GM23248 (cell line): ENCODE measurements around the gene SUPT4H1. TPM values are rescaled to one million over a fixed set of nuclear protein-coding genes. Genes with fewer than 3 reads are reported as not detected.

ENCODE experiments used
- DNase-seq: peaks from one replicate; pipeline ENCODE4 v3.0.0-alpha.2; 2015
- H2AFZ ChIP-seq: fragments of 200-600 bp; sonication (generic); 2 replicates; pipeline ENCODE4 v1.6.1; 2016; ENCODE audit warnings: antibody characterized with exemption
- H3F3A ChIP-seq: fragments of 200-600 bp; sonication (generic); 2 replicates; pipeline ENCODE4 v1.6.1; 2016; ENCODE audit warnings: mild to moderate bottlenecking, antibody characterized with exemption, mixed run types; ENCODE audit not compliant: insufficient read depth
- H3K27ac ChIP-seq: fragments of 200-600 bp; sonication (generic); 2 replicates; pipeline ENCODE4 v1.5.1; 2016; ENCODE audit warnings: mild to moderate bottlenecking
- H3K27me3 ChIP-seq: fragments of 200-600 bp; sonication (generic); replicated peaks from 2 replicates; pipeline ENCODE4 v1.6.1; 2016; ENCODE audit warnings: mild to moderate bottlenecking; ENCODE audit not compliant: insufficient read depth
- H3K36me3 ChIP-seq: fragments of 200-600 bp; sonication (generic); 2 replicates; pipeline ENCODE4 v1.6.1; 2016; ENCODE audit warnings: low read depth, mild to moderate bottlenecking
- H3K4me1 ChIP-seq: fragments of 200-600 bp; sonication (generic); 2 replicates; pipeline ENCODE4 v1.6.1; 2016; ENCODE audit warnings: mild to moderate bottlenecking; ENCODE audit not compliant: insufficient read depth
- H3K4me2 ChIP-seq: fragments of 200-600 bp; sonication (generic); one replicate; pipeline ENCODE4 v1.6.1; 2016; ENCODE audit warnings: mild to moderate bottlenecking; ENCODE audit not compliant: unreplicated experiment
- H3K4me3 ChIP-seq: fragments of 200-600 bp; sonication (generic); 2 replicates; pipeline ENCODE4 v1.5.1; 2016; ENCODE audit warnings: mild to moderate bottlenecking
- H3K79me2 ChIP-seq: fragments of 200-600 bp; sonication (generic); 2 replicates; pipeline ENCODE4 v1.6.1; 2016; ENCODE audit warnings: mild to moderate bottlenecking; ENCODE audit not compliant: insufficient read depth
- H3K9ac ChIP-seq: fragments of 200-600 bp; sonication (generic); 2 replicates; pipeline ENCODE4 v1.6.1; 2016; ENCODE audit warnings: mild to moderate bottlenecking
- H3K9me2 ChIP-seq: fragments of 200-600 bp; sonication (generic); 2 replicates; pipeline ENCODE4 v1.6.1; 2016; ENCODE audit warnings: mixed run types, mild to moderate bottlenecking, moderate library complexity; ENCODE audit not compliant: insufficient read depth
- H3K9me3 ChIP-seq: fragments of 200-600 bp; sonication (generic); one replicate; pipeline ENCODE4 v1.6.1; 2017; ENCODE audit warnings: low read depth
- H4K20me1 ChIP-seq: fragments of 200-600 bp; sonication (generic); 2 replicates; pipeline ENCODE4 v1.6.0; 2016; ENCODE audit not compliant: insufficient read depth
- EZH2 ChIP-seq: fragments of 200-600 bp; sonication (generic); IDR thresholded peaks from 2 replicates; pipeline ENCODE4 v1.6.1; 2018; ENCODE audit warnings: antibody characterized with exemption, mild to moderate bottlenecking; ENCODE audit not compliant: insufficient read depth, poor library complexity, severe bottlenecking
- EZH2phosphoT487 ChIP-seq: fragments of 200-600 bp; sonication (generic); IDR thresholded peaks from 2 replicates; pipeline ENCODE4 v1.6.1; 2018; ENCODE audit warnings: antibody characterized with exemption, moderate library complexity, mild to moderate bottlenecking, low read depth; ENCODE audit not compliant: insufficient read depth
- whole genome bisulfite sequencing, 2 experiments: methylation state at CpG; one replicate each; pipeline ENCODE4 v1.1.6; 2015 to 2017; ENCODE audit warnings: low lambda C conversion rate in 2 of 2, low coverage in 1 of 2; ENCODE audit errors: missing lambda C conversion rate in 2 of 2; 5-methylcytosine and 5-hydroxymethylcytosine counted together
- in situ Hi-C: fragments of 300-500 bp; cut with MboI; formaldehyde crosslinking; loops from 2 replicates; pipeline ENCODE4 v1.15.0; 2020
- microRNA counts: library from miRNA; unstranded; fragments of <30 nt; microRNA quantifications from one replicate; lab custom pipeline; 2016
- microRNA-seq: library from miRNA; unstranded; fragments of <30 nt; microRNA quantifications from one replicate; pipeline ENCODE4, GENCODE V29; 2016; ENCODE audit warnings: borderline number of aligned reads
- polyA plus RNA-seq: library from polyadenylated mRNA; unstranded; fragments of >200 nt; fragmentation: Nextera tagmentation; extraction: Ambion mirVana; gene quantifications from 2 replicates; pipeline ENCODE4 v1.2.1, GENCODE V29; 2016
- small RNA-seq: library from RNA; depleted of rRNA; stranded (forward); fragments of <200 nt; gene quantifications from one replicate; pipeline ENCODE3, GENCODE V24; 2014; ENCODE audit warnings: low read depth, low replicate concordance
- total RNA-seq: library from RNA; depleted of rRNA; stranded (reverse); fragments of >200 nt; shearing (Covaris generic); gene quantifications from 2 replicates; pipeline ENCODE4 v1.2.3, GENCODE V29; 2014; rRNA removed

The SUPT4H1 gene
- total and polyA plus RNA-seq, 2 experiments from 2014 or later = 57.1 to 92.1 TPM

DNA sequence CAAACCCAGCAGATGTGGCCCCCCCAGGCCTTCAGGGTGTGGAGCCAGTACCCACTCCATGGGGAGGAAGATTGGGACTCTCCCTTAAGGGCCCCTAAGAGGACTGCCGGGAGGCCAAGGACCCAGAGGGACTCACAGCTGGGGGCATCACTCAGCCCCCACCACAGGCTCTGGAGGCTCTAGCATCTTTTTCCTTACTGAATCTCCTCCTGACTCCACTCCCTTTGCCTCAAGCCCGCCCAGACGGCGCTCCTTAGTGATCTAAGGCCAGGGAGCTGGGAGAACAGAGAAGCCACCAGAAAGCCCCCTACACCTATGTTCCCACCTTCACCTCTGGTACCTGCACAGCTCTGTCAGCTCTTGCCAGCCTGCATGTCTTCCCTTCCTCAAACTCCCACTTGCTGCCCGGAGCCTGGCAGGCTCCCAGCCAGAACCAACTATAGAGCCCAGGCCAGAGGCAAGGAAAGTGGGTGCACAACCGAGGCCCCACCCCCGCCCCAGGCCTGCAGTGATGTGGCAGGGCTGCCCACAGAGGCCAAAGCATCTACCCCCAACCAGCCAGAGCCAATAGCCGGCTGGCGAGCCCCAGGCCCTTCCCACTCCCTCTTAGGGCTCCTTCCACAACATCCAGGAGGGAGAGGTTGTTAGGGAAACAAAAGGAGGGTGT, 48.9 kb downstream of the SUPT4H1 start:
- no peaks in the 10 kb centered on the region for H3K9me3 ChIP-seq
- no peak for TF ChIP-seq EZH2phosphoT487
- no peak for TF ChIP-seq EZH2
- H4K20me1 ChIP-seq = no peaks in the 10 kb centered on the region
- no peaks in the 10 kb centered on the region for H3K36me3 ChIP-seq
- no peak for DNase-seq
- no peak overlapping the region for H3K27ac ChIP-seq
- H3F3A ChIP-seq = no peaks in the 10 kb centered on the region
- no peak overlapping the region for H3K4me3 ChIP-seq
- H2AFZ ChIP-seq = no peak overlapping the region
- no peak overlapping the region for H3K9ac ChIP-seq
- 53 to 63% methylated on average over 8 to 9 of the region's 9 CpGs for WGBS, 2 experiments
- no peaks in the 10 kb centered on the region; the same call in 1 of the 2 replicates for H3K27me3 ChIP-seq
- in situ Hi-C loops = no loop called here
- no peaks in the 10 kb centered on the region for H3K79me2 ChIP-seq
- no peaks in the 10 kb centered on the region for H3K4me1 ChIP-seq
- H3K9me2 ChIP-seq = no peaks in the 10 kb centered on the region
- no peak overlapping the region for H3K4me2 ChIP-seq

DNA sequence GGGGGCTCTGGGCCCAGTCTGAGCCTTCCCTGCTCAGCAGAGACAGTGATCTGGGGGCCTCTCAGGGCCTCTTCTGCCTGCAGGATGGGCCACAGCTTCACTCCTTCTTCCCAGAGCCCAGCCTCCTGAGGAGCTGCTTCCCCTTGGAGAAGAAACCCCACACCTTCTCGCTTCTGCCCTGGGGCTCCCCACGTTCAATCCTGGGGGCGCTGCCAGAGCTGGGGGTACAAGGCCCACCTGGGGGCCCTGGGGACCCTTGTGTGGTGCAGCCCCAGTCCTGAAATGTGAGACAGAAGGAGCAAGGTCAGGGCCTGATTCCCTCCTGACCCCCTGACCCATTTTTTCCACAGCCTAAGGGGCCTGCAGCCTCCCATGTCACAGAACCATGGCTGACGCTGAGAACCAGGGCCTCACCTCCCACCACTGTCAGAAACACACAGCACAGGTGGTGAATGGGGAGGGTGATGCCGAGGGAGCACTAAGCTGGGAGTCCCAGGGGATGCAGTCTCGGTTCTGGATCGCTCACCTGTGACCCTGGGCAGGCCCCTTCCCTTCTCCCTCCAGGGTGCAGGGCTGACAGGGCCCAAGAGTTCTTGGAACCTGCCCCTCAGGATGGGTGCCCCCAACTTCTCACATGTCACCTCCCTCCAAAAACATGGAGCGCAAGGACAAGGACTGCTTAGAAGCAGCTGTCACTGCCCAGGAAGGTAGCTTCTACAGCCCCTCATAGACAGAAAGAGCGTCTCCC, 49.7 kb downstream of the SUPT4H1 start:
- H3K4me1 ChIP-seq = no peaks in the 10 kb centered on the region
- H3K9ac ChIP-seq = no peak overlapping the region
- no peaks in the 10 kb centered on the region; the same call in 1 of the 2 replicates for H3K27me3 ChIP-seq
- TF ChIP-seq EZH2phosphoT487 (no peak), EZH2 (no peak)
- H3K4me2 ChIP-seq = no peak overlapping the region
- H4K20me1 ChIP-seq = no peaks in the 10 kb centered on the region
- no peaks in the 10 kb centered on the region for H3F3A ChIP-seq
- no peaks in the 10 kb centered on the region for H3K36me3 ChIP-seq
- in situ Hi-C loops = no loop called here
- H3K4me3 ChIP-seq = no peak overlapping the region
- H3K9me2 ChIP-seq = no peaks in the 10 kb centered on the region
- no peaks in the 10 kb centered on the region for H3K9me3 ChIP-seq
- no peaks in the 10 kb centered on the region for H3K79me2 ChIP-seq
- WGBS, 2 experiments = 73 to 77% methylated on average over 9 of the region's 9 CpGs
- DNase-seq = no peak
- H3K27ac ChIP-seq = no peak overlapping the region
- no peak overlapping the region for H2AFZ ChIP-seq

DNA sequence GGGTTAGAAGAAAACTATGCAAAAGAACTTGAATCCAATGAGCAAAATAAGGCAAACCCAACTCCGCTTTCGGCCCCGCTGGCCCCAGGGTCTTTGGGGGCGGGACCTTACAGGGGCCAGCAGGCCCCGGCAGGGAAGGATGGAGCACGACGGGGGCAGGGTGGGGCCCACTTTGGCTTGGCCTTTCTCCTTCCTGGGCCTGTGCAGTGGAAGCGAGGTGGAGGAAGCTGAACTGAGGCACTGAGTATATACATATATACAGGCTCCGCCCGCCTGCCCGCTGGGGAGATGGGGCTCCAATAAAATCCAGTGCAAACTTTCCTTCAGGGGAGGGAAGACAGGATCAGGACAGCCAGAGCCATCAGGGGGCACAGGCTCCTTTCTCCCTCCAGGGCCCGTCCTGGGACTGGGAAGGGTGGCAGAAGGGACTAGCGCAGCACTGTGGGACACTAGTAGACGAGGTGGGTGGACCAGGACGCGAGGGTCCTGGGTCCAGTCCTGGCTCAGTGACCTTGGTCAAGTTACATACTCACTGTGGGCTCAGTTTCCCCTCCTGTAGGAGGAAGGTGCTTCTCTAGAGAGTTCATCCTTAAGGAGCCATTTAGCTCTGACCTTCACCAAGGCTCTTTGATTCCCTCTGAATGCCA, 50.4 kb downstream of the SUPT4H1 start:
- TF ChIP-seq EZH2phosphoT487 (no peak), EZH2 (no peak)

DNA sequence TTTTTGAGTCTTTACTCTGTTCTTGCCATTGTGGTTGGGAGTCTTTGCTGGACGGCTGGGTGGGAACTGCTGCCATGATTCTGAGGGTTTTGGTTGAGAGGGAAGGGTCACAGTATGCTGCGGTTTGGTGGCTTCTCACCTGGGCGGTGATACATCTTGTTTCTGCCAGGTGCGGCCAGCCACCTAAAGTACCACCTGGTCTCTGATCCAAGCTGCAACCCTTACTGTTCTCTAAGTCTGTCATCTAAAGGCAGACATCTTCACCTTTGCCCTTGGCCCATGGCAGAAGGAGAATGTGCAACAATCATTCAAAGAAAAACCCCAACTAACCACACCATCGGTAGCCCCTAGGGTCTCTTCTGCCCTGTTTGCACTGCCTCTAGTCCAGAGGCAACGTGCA, 51.7 kb downstream of the SUPT4H1 start:
- H3K9me2 ChIP-seq = no peaks in the 10 kb centered on the region
- WGBS, 2 experiments = 50 to 58% methylated on average over 6 of the region's 6 CpGs
- no peak overlapping the region for H3K27ac ChIP-seq
- H3K27me3 ChIP-seq = no peaks in the 10 kb centered on the region; the same call in 1 of the 2 replicates
- H3F3A ChIP-seq = no peaks in the 10 kb centered on the region
- H4K20me1 ChIP-seq = no peaks in the 10 kb centered on the region
- no peaks in the 10 kb centered on the region for H3K36me3 ChIP-seq
- H2AFZ ChIP-seq = no peak overlapping the region
- no peak for DNase-seq
- no peak overlapping the region for H3K4me2 ChIP-seq
- H3K4me1 ChIP-seq = no peaks in the 10 kb centered on the region
- H3K9me3 ChIP-seq = no peaks in the 10 kb centered on the region
- no peak for TF ChIP-seq EZH2
- no peak for TF ChIP-seq EZH2phosphoT487
- no peaks in the 10 kb centered on the region for H3K79me2 ChIP-seq
- in situ Hi-C loops = no loop called here
- no peak overlapping the region for H3K4me3 ChIP-seq
- H3K9ac ChIP-seq = no peak overlapping the region

More for the DNA sequence above, 50.4 kb downstream of the SUPT4H1 start:
- Histone ChIP-seq H3K4me3 (no peak overlapping the region), H3K4me2 (no peak overlapping the region), H3K4me1 (no peaks in the 10 kb centered on the region), H3K9me3 (no peaks in the 10 kb centered on the region), H3F3A (no peaks in the 10 kb centered on the region), H3K36me3 (no peaks in the 10 kb centered on the region), H3K27ac (no peak overlapping the region), H4K20me1 (no peaks in the 10 kb centered on the region), H3K9ac (no peak overlapping the region), H3K27me3 (no peaks in the 10 kb centered on the region; the same call in 1 of the 2 replicates), H3K79me2 (no peaks in the 10 kb centered on the region), H3K9me2 (no peaks in the 10 kb centered on the region), H2AFZ (no peak overlapping the region)
- in situ Hi-C loops = no loop called here
- DNase-seq = no peak
- 67% methylated on average over 16 of the region's 16 CpGs for whole genome bisulfite sequencing, 2 experiments

MicroRNAs within 50 kb of the gene (microRNA counts, 767-probe panel; counts per million panel counts)
- microRNA hsa-miR-142-3p (lab: Ali Mortazavi, UCI) (447 counts per million, percentile 86 among the panel's probes with 10 or more counts), microRNA hsa-miR-142-5p (lab: Ali Mortazavi, UCI) (447 counts per million, percentile 86 among the panel's probes with 10 or more counts)

Small RNA genes within 50 kb of the gene (microRNA-seq; reads per million reads assigned to microRNA genes)
- gene MIR4736 = not detected

Small RNA genes within 50 kb of the gene (small RNA-seq; reads per million reads assigned to genes)
- not detected for gene MIR4736

Other genes starting within 250 kb of the SUPT4H1 start
- gene OR4D1, start 203.8 kb downstream of the SUPT4H1 start, total RNA-seq = not detected in 2 replicates
- not detected in 2 replicates for gene OR4D1, start 203.8 kb downstream of the SUPT4H1 start, polyA plus RNA-seq
- not detected in 2 replicates for gene OR4D2, start 185.2 kb downstream of the SUPT4H1 start, total RNA-seq
- not detected in 2 replicates for gene OR4D2, start 185.2 kb downstream of the SUPT4H1 start, polyA plus RNA-seq
- not detected in 2 replicates for gene EPX, start 159.5 kb downstream of the SUPT4H1 start, total RNA-seq
- gene EPX, start 159.5 kb downstream of the SUPT4H1 start, polyA plus RNA-seq = not detected in 2 replicates
- gene MKS1, start 132.9 kb downstream of the SUPT4H1 start, total RNA-seq = 10.2 and 15.3 TPM in 2 replicates
- 14.1 and 15.7 TPM in 2 replicates for gene MKS1, start 132.9 kb downstream of the SUPT4H1 start, polyA plus RNA-seq
- gene LPO, start 113.6 kb downstream of the SUPT4H1 start, total RNA-seq = not detected in 2 replicates
- gene LPO, start 113.6 kb downstream of the SUPT4H1 start, polyA plus RNA-seq = 0.11 TPM in 1 of 2 replicates, not detected in the other
- gene MPO, start 71.3 kb downstream of the SUPT4H1 start, total RNA-seq = 0.38 TPM in 1 of 2 replicates, not detected in the other
- not detected in 2 replicates for gene MPO, start 71.3 kb downstream of the SUPT4H1 start, polyA plus RNA-seq
- under 0.01 and 0.76 TPM in 2 replicates for gene TSPOAP1, start 23.4 kb downstream of the SUPT4H1 start, total RNA-seq
- gene TSPOAP1, start 23.4 kb downstream of the SUPT4H1 start, polyA plus RNA-seq = 0.63 and 1.0 TPM in 2 replicates
- gene RNF43, start 65.3 kb upstream of the SUPT4H1 start, total RNA-seq = under 0.01 TPM in 1 of 2 replicates, not detected in the other
- 0.23 TPM in 1 of 2 replicates, not detected in the other for gene RNF43, start 65.3 kb upstream of the SUPT4H1 start, polyA plus RNA-seq
- gene HSF5, start 136.2 kb upstream of the SUPT4H1 start, total RNA-seq = not detected in 2 replicates
- gene HSF5, start 136.2 kb upstream of the SUPT4H1 start, polyA plus RNA-seq = not detected in 2 replicates
- gene MTMR4, start 162.4 kb upstream of the SUPT4H1 start, total RNA-seq = 19.6 and 20.4 TPM in 2 replicates
- gene MTMR4, start 162.4 kb upstream of the SUPT4H1 start, polyA plus RNA-seq = 8.0 and 8.2 TPM in 2 replicates